Activated naive CD4-positive, alpha-beta T cell treated with anti-CD3 and anti-CD28 coated beads for 36 hours (primary cell): ENCODE results near the gene TXNDC2. TPM values are rescaled to one million over a fixed set of nuclear protein-coding genes. Genes with fewer than 3 reads are reported as not detected.
"Not testable (repeated sequence)": the region's sequence is repeated elsewhere in the genome, so short reads cannot be mapped to it uniquely, and the experiment has no call there.

Experiments used
- CTCF ChIA-PET: fragments of 350-600 bp; sonication (Branson Sonifier 250); formaldehyde crosslinking; loops from one replicate; lab custom pipeline; 2021; ENCODE audit warnings: antibody characterized with exemption; lab: Charles Lee
- DNase-seq: peaks from one replicate; pipeline ENCODE4 v3.0.0-alpha.2; 2020
- H3K27ac Mint-ChIP-seq: one replicate; pipeline ENCODE4 v1.8.0; 2021; ENCODE audit warnings: mild to moderate bottlenecking, mixed read lengths
- H3K27me3 Mint-ChIP-seq: one replicate; pipeline ENCODE4 v1.8.0; 2021; ENCODE audit warnings: low read depth, mixed read lengths
- H3K36me3 Mint-ChIP-seq: one replicate; pipeline ENCODE4 v1.8.0; 2021; ENCODE audit warnings: low read depth, mixed read lengths
- H3K4me1 Mint-ChIP-seq: one replicate; pipeline ENCODE4 v1.8.0; 2021; ENCODE audit warnings: low read depth, mixed read lengths
- H3K4me3 Mint-ChIP-seq: one replicate; pipeline ENCODE4 v1.8.0; 2021; ENCODE audit warnings: mild to moderate bottlenecking, moderate library complexity, mixed read lengths
- H3K9me3 Mint-ChIP-seq: one replicate; pipeline ENCODE4 v1.8.0; 2021; ENCODE audit warnings: mixed read lengths
- intact Hi-C: fragments of 100-400 bp; cut with micrococcal nuclease; formaldehyde crosslinking; loops from one replicate; pipeline ENCODE4 v1.15.1; 2023
- total RNA-seq, 2 experiments: library from RNA; stranded (reverse); gene quantifications; one replicate each; pipeline ENCODE4 v1.2.3, GENCODE V29; 2021

TXNDC2 gene
- total RNA-seq, 2 experiments from 2014 or later, result not detected

- CTCF ChIA-PET, result no interaction called here
- Mint-ChIP-seq H3K4me1 (no peaks in the 10 kb centered on the region), H3K27ac (no peak overlapping the region), H3K4me3 (no peak overlapping the region), H3K27me3 (no peaks in the 10 kb centered on the region), H3K9me3 (no peaks in the 10 kb centered on the region), H3K36me3 (no peaks in the 10 kb centered on the region)
- DNase-seq, result no peak
- intact Hi-C loops, result no loop called here
Observed at GRCh38 chr18:9897129-9897528, 11.4 kb downstream of the TXNDC2 start.

- intact Hi-C loops, H3K4me3 Mint-ChIP-seq, DNase-seq, H3K27ac Mint-ChIP-seq, CTCF ChIA-PET, H3K9me3 Mint-ChIP-seq, H3K27me3 Mint-ChIP-seq, H3K4me1 Mint-ChIP-seq, H3K36me3 Mint-ChIP-seq: not testable (repeated sequence)
Observed at GRCh38 chr18:9897787-9898291, 12.1 kb downstream of the TXNDC2 start.

- Mint-ChIP-seq H3K27ac (no peak overlapping the region), H3K4me3 (no peak overlapping the region), H3K27me3 (no peaks in the 10 kb centered on the region), H3K36me3 (no peaks in the 10 kb centered on the region), H3K9me3 (no peaks in the 10 kb centered on the region), H3K4me1 (no peaks in the 10 kb centered on the region)
- CTCF ChIA-PET, result no interaction called here
- intact Hi-C loops, result no loop called here
- no peak for DNase-seq
Observed at GRCh38 chr18:9898792-9899549, 13.2 kb downstream of the TXNDC2 start.

- intact Hi-C loops, CTCF ChIA-PET, H3K27me3 Mint-ChIP-seq, H3K4me1 Mint-ChIP-seq, DNase-seq, H3K36me3 Mint-ChIP-seq, H3K4me3 Mint-ChIP-seq, H3K9me3 Mint-ChIP-seq, H3K27ac Mint-ChIP-seq: not testable (repeated sequence)
Observed at GRCh38 chr18:9899550-9899930, 13.8 kb downstream of the TXNDC2 start.

GRCh38 chr18:9900699-9901098, 14.9 kb downstream of the TXNDC2 start:
- Mint-ChIP-seq H3K4me1 (no peaks in the 10 kb centered on the region), H3K27ac (no peak overlapping the region), H3K27me3 (peaks cover 4% of the 10 kb centered on the region), H3K4me3 (no peak overlapping the region), H3K9me3 (no peaks in the 10 kb centered on the region), H3K36me3 (no peaks in the 10 kb centered on the region)
- no peak for DNase-seq
- intact Hi-C loops, result no loop called here
- CTCF ChIA-PET, result interaction anchor here (0.7 kb wide), 1 partner anchor 103 kb away, joined by 3 read pairs; no protein-coding TSS in a partner anchor

GRCh38 chr18:9901377-9901776, 15.6 kb downstream of the TXNDC2 start:
- Mint-ChIP-seq H3K36me3 (no peaks in the 10 kb centered on the region), H3K27ac (no peak overlapping the region), H3K27me3 (peaks cover 8% of the 10 kb centered on the region), H3K9me3 (no peaks in the 10 kb centered on the region), H3K4me1 (no peaks in the 10 kb centered on the region), H3K4me3 (no peak overlapping the region)
- CTCF ChIA-PET, result no interaction called here
- no peak for DNase-seq
- intact Hi-C loops, result no loop called here

GRCh38 chr18:9902264-9902663, 16.5 kb downstream of the TXNDC2 start:
- DNase-seq, intact Hi-C loops, H3K36me3 Mint-ChIP-seq, H3K27me3 Mint-ChIP-seq, H3K4me1 Mint-ChIP-seq, H3K27ac Mint-ChIP-seq, H3K9me3 Mint-ChIP-seq, CTCF ChIA-PET, H3K4me3 Mint-ChIP-seq: not testable (repeated sequence)

- Mint-ChIP-seq H3K27me3 (peaks cover 8% of the 10 kb centered on the region), H3K27ac (no peak overlapping the region), H3K9me3 (no peaks in the 10 kb centered on the region), H3K4me3 (no peak overlapping the region), H3K36me3 (no peaks in the 10 kb centered on the region), H3K4me1 (no peaks in the 10 kb centered on the region)
- DNase-seq, result no peak
- CTCF ChIA-PET, result no interaction called here
- intact Hi-C loops, result no loop called here
Observed at GRCh38 chr18:9902832-9903231, 17.1 kb downstream of the TXNDC2 start.

GRCh38 chr18:9905401-9905922, 19.7 kb downstream of the TXNDC2 start:
- intact Hi-C loops, result no loop called here
- Mint-ChIP-seq H3K4me1 (no peaks in the 10 kb centered on the region), H3K27ac (no peak overlapping the region), H3K36me3 (no peaks in the 10 kb centered on the region), H3K9me3 (no peaks in the 10 kb centered on the region), H3K27me3 (peaks cover 8% of the 10 kb centered on the region), H3K4me3 (no peak overlapping the region)
- no peak for DNase-seq
- CTCF ChIA-PET, result no interaction called here

- Mint-ChIP-seq H3K4me3 (no peak overlapping the region), H3K4me1 (no peaks in the 10 kb centered on the region), H3K27me3 (peaks cover 8% of the 10 kb centered on the region), H3K9me3 (no peaks in the 10 kb centered on the region), H3K27ac (no peak overlapping the region), H3K36me3 (no peaks in the 10 kb centered on the region)
- intact Hi-C loops, result no loop called here
- no peak for DNase-seq
- CTCF ChIA-PET, result interaction anchor here (0.6 kb wide), 1 partner anchor 184 kb away, joined by 4 read pairs; no protein-coding TSS in a partner anchor
Observed at GRCh38 chr18:9906481-9906880, 20.7 kb downstream of the TXNDC2 start.

GRCh38 chr18:9907867-9908266, 22.1 kb downstream of the TXNDC2 start:
- CTCF ChIA-PET, result no interaction called here
- Mint-ChIP-seq H3K36me3 (no peaks in the 10 kb centered on the region), H3K4me1 (peaks cover 3% of the 10 kb centered on the region), H3K9me3 (no peaks in the 10 kb centered on the region), H3K4me3 (no peak overlapping the region), H3K27me3 (peaks cover 8% of the 10 kb centered on the region), H3K27ac (no peak overlapping the region)
- DNase-seq, result no peak
- intact Hi-C loops, result no loop called here

GRCh38 chr18:9910071-9910470, 24.3 kb downstream of the TXNDC2 start:
- Mint-ChIP-seq H3K27me3 (peaks cover 5% of the 10 kb centered on the region), H3K4me3 (no peak overlapping the region), H3K9me3 (no peaks in the 10 kb centered on the region), H3K27ac (no peak overlapping the region), H3K36me3 (no peaks in the 10 kb centered on the region), H3K4me1 (peaks cover 8% of the 10 kb centered on the region)
- intact Hi-C loops, result no loop called here
- no peak for DNase-seq
- CTCF ChIA-PET, result no interaction called here

GRCh38 chr18:9910661-9911060, 24.9 kb downstream of the TXNDC2 start:
- Mint-ChIP-seq H3K4me1 (peaks cover 13% of the 10 kb centered on the region), H3K9me3 (no peaks in the 10 kb centered on the region), H3K36me3 (no peaks in the 10 kb centered on the region), H3K27me3 (peaks cover 5% of the 10 kb centered on the region), H3K27ac (no peak overlapping the region), H3K4me3 (no peak overlapping the region)
- CTCF ChIA-PET, result no interaction called here
- intact Hi-C loops, result no loop called here
- DNase-seq, result no peak
